WERI-Rb-1 (cell line): ENCODE results near the gene CDK5RAP3.

ENCODE experiments used
- DNase-seq: peaks from one replicate; pipeline ENCODE4 v3.0.0-alpha.2; 2020
- H3K27ac ChIP-seq: fragments of 250-450 bp; sonication (Bioruptor Pico); 2 replicates; pipeline ENCODE4 v1.5.1; 2020; ENCODE audit warnings: mild to moderate bottlenecking, moderate library complexity
- H3K27me3 ChIP-seq: fragments of 250-450 bp; sonication (Bioruptor Pico); 2 replicates; pipeline ENCODE4 v1.5.1; 2021; ENCODE audit warnings: mild to moderate bottlenecking, low read depth, moderate library complexity; ENCODE audit not compliant: insufficient read depth, severe bottlenecking
- H3K36me3 ChIP-seq: fragments of 250-450 bp; sonication (Bioruptor Pico); 2 replicates; pipeline ENCODE4 v1.5.1; 2020; ENCODE audit warnings: mild to moderate bottlenecking, moderate library complexity
- H3K4me3 ChIP-seq: 2 replicates; pipeline ENCODE4 v1.5.1; 2011; ENCODE audit warnings: low read depth, mild to moderate bottlenecking, control low read depth, low read length
- H3K9me3 ChIP-seq: fragments of 250-450 bp; sonication (Bioruptor Pico); 2 replicates; pipeline ENCODE4 v1.5.1; 2021; ENCODE audit warnings: mild to moderate bottlenecking, moderate library complexity; ENCODE audit not compliant: severe bottlenecking
- TF ChIP-seq, protein P1 (sequence below): IDR thresholded peaks from 2 replicates; pipeline ENCODE4 v1.5.1; 2011; ENCODE audit warnings: low read depth, mild to moderate bottlenecking, control low read depth, inconsistent platforms, low read length

Gene CDK5RAP3

DNA sequence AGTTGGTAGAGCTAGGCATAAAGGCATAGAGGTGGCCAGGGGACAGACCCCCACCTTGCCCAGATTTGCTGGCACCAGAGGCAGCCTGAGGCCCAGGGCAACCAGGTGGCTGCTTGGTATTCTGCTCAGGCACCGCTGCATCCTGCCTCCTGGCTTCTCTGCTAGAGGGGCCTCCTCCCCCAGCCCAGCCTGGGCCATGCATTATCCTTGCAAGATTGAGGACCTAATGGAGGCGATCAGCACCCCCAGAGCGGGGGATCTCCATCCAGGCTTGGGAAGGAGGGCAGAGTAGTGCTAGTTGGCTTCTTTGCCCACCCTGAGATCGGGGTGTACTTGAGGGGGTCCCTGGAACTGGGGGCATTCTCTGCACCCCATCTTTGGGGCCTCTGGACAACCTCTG is 23.8 kb downstream of the CDK5RAP3 start:
- no peak for DNase-seq
- Histone ChIP-seq H3K4me3 (no peak overlapping the region), H3K36me3 (no peaks in the 10 kb centered on the region), H3K9me3 (no peaks in the 10 kb centered on the region), H3K27ac (peak overlapping the region; percentile 96), H3K27me3 (no peaks in the 10 kb centered on the region)
- TF ChIP-seq, protein P1, sequence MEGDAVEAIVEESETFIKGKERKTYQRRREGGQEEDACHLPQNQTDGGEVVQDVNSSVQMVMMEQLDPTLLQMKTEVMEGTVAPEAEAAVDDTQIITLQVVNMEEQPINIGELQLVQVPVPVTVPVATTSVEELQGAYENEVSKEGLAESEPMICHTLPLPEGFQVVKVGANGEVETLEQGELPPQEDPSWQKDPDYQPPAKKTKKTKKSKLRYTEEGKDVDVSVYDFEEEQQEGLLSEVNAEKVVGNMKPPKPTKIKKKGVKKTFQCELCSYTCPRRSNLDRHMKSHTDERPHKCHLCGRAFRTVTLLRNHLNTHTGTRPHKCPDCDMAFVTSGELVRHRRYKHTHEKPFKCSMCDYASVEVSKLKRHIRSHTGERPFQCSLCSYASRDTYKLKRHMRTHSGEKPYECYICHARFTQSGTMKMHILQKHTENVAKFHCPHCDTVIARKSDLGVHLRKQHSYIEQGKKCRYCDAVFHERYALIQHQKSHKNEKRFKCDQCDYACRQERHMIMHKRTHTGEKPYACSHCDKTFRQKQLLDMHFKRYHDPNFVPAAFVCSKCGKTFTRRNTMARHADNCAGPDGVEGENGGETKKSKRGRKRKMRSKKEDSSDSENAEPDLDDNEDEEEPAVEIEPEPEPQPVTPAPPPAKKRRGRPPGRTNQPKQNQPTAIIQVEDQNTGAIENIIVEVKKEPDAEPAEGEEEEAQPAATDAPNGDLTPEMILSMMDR: no peak

DNA sequence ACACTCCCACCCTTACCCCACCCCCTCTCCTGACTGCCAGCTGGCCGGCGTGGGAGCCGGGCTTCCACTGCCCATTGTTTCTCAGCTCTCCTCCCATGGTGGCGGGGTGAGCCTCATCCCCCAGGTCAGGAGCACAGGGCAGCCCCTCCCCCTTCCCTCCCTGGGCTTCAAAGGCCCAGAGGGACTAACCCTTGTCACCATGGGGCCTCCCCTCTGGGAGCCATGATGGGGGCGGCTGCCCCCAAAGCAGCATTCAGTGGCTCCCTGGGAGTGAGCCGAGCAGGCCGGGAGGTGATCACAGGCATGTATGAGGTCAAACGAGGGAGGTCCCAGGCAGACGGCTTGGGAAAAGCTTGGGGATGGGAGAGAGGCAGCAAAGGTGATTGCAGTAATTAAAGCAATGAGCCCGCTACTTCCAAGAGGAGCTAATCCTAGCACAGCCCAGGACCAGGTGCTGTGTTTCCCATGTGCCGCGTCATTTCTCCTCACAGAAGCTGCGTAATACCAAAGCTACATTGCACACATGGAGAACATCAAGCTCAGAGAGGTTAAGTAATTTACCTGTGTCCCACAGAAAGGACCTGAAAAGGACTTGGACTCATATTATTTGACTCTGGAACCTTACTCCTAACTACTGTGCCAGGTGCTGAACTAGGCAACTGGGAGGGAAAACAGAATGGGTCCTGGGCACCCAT is 24.5 kb downstream of the CDK5RAP3 start:
- H3K36me3 ChIP-seq: no peaks in the 10 kb centered on the region
- H3K27me3 ChIP-seq: no peaks in the 10 kb centered on the region
- peak; percentile 96 for DNase-seq

DNA sequence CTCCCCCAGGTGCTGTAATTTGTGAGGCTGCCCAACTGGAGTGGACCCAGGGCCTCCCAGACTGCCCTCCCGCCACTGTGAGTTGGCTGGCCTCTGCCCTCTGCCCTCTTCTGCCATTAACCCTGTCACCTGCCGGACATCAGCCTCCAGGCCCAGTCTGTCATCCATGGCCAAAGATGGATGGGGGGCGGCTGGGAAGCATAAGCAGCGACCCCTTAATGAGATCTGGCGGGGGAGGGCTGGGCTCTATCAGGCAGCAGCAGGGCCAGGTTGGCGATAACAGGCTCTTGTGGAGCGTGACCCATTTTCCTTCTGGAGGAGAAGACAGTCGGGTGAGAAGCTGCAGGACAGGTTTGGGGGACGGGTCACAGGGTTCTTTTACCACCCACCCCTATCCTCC is 25.3 kb downstream of the CDK5RAP3 start:
- Histone ChIP-seq H3K27ac (peak overlapping the region; percentile 96), H3K36me3 (no peaks in the 10 kb centered on the region), H3K27me3 (no peaks in the 10 kb centered on the region), H3K9me3 (no peaks in the 10 kb centered on the region), H3K4me3 (no peak overlapping the region)
- TF ChIP-seq, protein P1: no peak
- DNase-seq: no peak

More for the DNA sequence above, 24.5 kb downstream of the CDK5RAP3 start:
- Histone ChIP-seq H3K4me3 (peak overlapping the region; percentile 16; the same call in 1 of the 2 replicates), H3K9me3 (no peaks in the 10 kb centered on the region), H3K27ac (peak overlapping the region; percentile 96)
- TF ChIP-seq, protein P1: no peak

DNA sequence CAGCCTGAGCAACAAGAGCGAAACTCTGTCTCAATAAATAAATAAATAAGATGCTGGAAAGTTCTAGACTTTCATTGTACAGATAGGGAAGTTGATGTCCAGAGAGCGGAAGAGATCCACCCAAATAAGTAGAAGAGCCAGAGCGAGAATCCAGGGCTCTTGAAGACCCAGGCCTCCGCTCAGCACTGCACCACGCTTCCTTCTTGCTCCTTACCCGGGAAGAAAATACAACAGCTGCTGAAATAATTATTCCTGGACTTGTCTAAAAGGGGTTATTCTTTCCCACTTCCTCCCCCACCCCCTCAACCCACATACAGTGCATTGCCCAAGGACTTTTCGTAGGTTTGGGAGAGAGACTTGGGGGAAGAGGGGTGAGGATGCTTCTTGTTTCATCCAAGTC is 26.7 kb downstream of the CDK5RAP3 start:
- Histone ChIP-seq H3K27me3 (no peaks in the 10 kb centered on the region), H3K4me3 (no peak overlapping the region), H3K9me3 (no peaks in the 10 kb centered on the region), H3K36me3 (no peaks in the 10 kb centered on the region), H3K27ac (peak overlapping the region; percentile 96)
- TF ChIP-seq, protein P1: no peak
- DNase-seq: no peak

DNA sequence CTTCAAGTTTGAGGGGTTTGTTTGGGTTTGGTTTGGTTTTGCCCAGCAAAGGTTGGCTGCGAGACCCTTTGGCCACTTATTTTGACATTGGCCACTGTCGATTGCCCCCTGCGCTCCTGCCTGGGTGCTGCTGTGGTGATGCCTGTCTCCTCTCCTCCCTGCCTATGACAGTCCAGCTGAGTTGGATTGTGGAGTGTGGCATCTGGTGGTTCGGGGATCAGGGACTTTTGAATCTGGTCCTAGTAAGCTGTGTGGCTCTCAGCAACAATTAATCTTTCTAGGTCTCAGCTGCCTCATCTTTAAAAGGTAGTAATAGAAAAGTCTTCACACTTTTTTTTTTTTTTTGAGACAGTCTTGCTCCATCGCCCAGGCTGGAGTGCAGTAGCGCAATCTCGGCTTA is 27.1 kb downstream of the CDK5RAP3 start:
- Histone ChIP-seq H3K36me3 (no peaks in the 10 kb centered on the region), H3K27me3 (no peaks in the 10 kb centered on the region), H3K9me3 (no peaks in the 10 kb centered on the region), H3K27ac (peak overlapping the region; percentile 96), H3K4me3 (no peak overlapping the region)
- TF ChIP-seq, protein P1: no peak
- DNase-seq: peak; percentile 87

DNA sequence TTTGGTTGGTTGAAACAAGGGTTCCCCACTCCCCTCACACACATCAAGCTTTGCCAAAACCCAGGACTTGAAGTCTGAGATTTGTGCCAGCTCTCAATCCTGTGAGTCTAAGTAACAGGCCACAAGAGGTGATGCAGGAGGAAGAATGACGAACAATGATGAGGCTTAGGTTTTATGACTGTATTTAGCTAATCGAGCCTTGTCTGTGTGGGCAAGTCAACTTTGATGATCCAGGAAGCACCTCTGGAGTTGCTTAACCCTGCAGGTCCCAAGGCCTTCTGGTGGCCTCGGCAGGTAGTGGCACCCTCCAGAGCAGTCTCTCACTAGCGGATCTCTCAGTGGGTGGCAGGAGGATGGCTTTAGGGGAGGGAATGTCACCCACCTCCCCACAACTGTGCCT is 28.7 kb downstream of the CDK5RAP3 start:
- TF ChIP-seq, protein P1: no peak; the same call in 1 of the 2 replicates
- H3K4me3 ChIP-seq: no peak overlapping the region
- H3K36me3 ChIP-seq: no peaks in the 10 kb centered on the region
- peak; percentile 73 for DNase-seq
- no peaks in the 10 kb centered on the region for H3K27me3 ChIP-seq
- H3K9me3 ChIP-seq: no peaks in the 10 kb centered on the region
- peak overlapping the region; percentile 96 for H3K27ac ChIP-seq
